Esophagus (tissue), 2 donors: ENCODE measurements around the gene LHB. TPM values are rescaled to one million over a fixed set of nuclear protein-coding genes. Genes with fewer than 3 reads are reported as not detected.
"Not testable (repeated sequence)": the region's sequence is repeated elsewhere in the genome, so short reads cannot be mapped to it uniquely, and the experiment has no call there.

Source experiments
- H3K27ac ChIP-seq, 2 donors: one replicate each; pipeline ENCODE4 v1.5.1; 2013; ENCODE audit warnings: low read depth in 2 of 2, mild to moderate bottlenecking in 2 of 2, inconsistent platforms in 1 of 2, low read length in 1 of 2, moderate library complexity in 1 of 2
- H3K27me3 ChIP-seq, 2 donors: one replicate each; pipeline ENCODE4 v1.6.1; 2013; ENCODE audit warnings: low read length in 2 of 2, control low read depth in 1 of 2, mild to moderate bottlenecking in 1 of 2; ENCODE audit not compliant: insufficient read depth in 2 of 2, control insufficient read depth in 1 of 2
- H3K36me3 ChIP-seq, 2 donors: one replicate each; pipeline ENCODE4 v1.6.1; 2013; ENCODE audit warnings: low read length in 1 of 2; ENCODE audit not compliant: control insufficient read depth in 2 of 2, insufficient read depth in 2 of 2
- H3K4me1 ChIP-seq, 2 donors: one replicate each; pipeline ENCODE4 v1.6.1; 2013; ENCODE audit warnings: low read length in 1 of 2; ENCODE audit not compliant: control insufficient read depth in 2 of 2, insufficient read depth in 2 of 2
- H3K4me3 ChIP-seq, 2 donors: one replicate each; pipeline ENCODE4 v1.5.1; 2013; ENCODE audit warnings: low read length in 2 of 2, mild to moderate bottlenecking in 2 of 2, low read depth in 1 of 2, moderate library complexity in 1 of 2
- H3K9me3 ChIP-seq, 2 donors: one replicate each; pipeline ENCODE4 v1.6.1; 2013; ENCODE audit warnings: mild to moderate bottlenecking in 2 of 2, low read depth in 1 of 2, low read length in 1 of 2, moderate library complexity in 1 of 2; ENCODE audit not compliant: control insufficient read depth in 2 of 2, insufficient read depth in 1 of 2
- WGBS, 2 donors: extraction: QIAGEN DNeasy Blood & Tissue Kit; methylation state at CpG; one replicate each; pipeline ENCODE4 v1.1.7; 2013; 5-methylcytosine and 5-hydroxymethylcytosine counted together
- polyA plus RNA-seq, 2 donors: library from polyadenylated mRNA; stranded (reverse); fragments of 200-250 nt; gene quantifications; one replicate each; pipeline ENCODE4 v1.2.3, GENCODE V29; 2013
- donor health status: healthy with polysubstance abuse.
- donor health status: Bipolar disorder and iron deficiency.

The LHB gene
- polyA plus RNA-seq, 2 donors: 0.29 to 0.45 TPM

DNA sequence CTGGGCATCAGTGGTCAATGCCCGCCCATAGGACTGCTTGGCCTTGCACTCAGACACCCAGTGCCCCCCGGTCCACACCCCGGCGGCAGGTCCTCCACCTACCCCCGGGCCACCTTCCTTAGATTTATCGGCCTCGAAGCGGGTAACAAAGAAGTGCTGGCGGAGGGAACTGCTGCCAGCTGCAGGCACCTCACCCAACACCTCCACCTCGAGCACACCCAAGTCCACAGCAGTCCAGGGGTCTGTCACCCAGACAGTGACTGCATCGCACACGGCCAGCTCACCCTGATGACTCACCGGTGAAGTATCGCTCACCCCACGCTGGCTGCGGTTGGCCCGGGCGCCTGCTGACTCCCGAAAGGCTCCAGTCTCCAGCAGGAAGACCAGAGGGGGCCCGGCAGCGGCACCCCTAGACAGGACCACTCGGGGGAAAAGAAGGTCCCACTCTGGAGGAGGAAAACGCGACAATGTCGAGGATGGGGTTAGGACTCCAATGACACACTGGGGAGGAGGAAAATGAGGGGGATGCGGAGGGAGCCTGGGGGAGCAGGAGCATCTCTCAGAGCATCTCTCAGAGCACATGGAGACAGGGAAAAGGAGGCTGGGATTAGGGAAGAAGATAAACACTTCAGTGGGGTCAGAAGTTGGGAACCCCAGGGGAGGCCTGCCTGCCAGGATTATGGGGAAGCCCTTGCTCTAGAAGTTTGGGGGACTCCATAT lies 21.8 kb upstream of the LHB start:
- H3K27me3 ChIP-seq, H3K27ac ChIP-seq, H3K4me3 ChIP-seq, H3K36me3 ChIP-seq, H3K4me1 ChIP-seq, H3K9me3 ChIP-seq: not testable (repeated sequence)
- WGBS, 2 donors: 76% methylated on average over 26 of the region's 26 CpGs

DNA sequence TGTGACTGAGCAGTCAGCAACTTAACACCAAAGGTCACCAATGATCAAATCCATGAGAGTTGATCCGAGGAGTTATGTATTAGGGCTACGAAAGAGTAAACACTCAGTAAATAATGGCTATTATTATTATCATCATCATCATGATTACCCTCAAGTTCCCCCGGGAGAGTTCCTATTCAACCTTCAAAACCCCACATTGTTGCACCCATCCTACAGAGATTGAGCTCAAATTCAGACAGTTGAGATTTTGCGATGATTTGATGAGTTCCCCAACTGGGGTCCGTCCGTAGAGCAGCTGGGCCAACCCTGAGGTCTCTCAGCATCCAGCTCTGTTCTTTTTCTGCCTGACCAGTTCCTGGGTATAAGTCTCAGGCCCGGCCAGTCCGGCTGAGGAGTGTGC lies 21.2 kb upstream of the LHB start:
- not testable (repeated sequence) for H3K4me3 ChIP-seq, H3K27me3 ChIP-seq, H3K36me3 ChIP-seq, H3K27ac ChIP-seq, H3K4me1 ChIP-seq, H3K9me3 ChIP-seq
- WGBS, 2 donors: 92 to 98% methylated on average over 6 to 8 of the region's 8 CpGs

DNA sequence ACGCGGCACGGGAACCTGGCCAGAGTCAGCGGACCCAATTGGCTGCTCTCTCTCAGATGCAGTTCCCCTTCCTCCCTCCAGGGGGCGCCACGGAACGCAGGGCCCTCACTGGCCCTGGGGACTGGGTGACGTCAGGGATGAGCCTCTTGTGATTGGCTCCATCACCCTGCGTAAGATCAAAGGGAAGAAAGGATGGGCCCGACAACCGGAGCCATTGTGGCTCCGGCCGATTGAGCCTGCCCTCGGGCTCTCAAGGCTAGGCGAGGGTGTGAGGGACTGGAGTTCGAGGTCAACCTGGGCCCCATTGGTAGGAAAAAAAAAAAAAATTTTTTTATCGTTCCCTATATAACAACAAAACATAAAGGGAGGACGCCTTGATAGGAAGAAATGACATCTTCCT lies 19.9 kb upstream of the LHB start, which contains the start of gene CGB1:
Gene CGB1 (minus strand): TSS at position 81 of the 400 bp plus-strand sequence. CDS start 184 bp downstream, outside the sequence.
- whole genome bisulfite sequencing, 2 donors: 50 to 52% methylated on average over 18 of the region's 18 CpGs
- not testable (repeated sequence) for H3K4me3 ChIP-seq, H3K27me3 ChIP-seq, H3K4me1 ChIP-seq, H3K27ac ChIP-seq, H3K36me3 ChIP-seq, H3K9me3 ChIP-seq

DNA sequence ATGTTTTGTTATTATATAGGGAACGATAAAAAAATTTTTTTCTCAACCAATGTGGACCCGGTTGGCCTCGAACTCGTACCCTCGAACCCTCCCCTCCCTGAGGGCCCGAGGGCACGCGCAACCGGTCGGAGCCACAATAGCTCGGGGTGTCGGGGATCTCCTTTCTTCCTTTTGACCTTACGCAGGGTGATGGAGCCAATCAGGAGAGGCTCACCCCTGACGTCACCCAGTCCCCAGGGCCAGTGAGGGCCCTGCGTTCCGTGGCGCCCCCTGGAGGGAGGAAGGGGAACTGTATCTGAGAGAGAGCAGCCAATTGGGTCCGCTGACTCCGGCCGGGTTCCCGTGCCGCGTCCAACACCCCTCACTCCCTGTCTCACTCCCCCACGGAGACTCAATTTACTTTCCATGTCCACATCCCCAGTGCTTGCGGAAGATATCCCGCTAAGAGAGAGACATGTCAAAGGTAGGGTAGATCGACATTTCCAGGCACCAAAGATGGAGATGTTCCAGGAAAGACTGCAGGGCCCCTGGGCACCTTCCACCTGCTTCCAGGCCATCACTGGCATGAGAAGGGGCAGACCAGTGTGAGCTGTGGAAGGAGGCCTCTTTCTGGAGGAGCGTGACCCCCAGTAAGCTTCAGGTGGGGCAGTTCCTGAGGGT lies 14.9 kb upstream of the LHB start, which contains the start of gene CGB2:
Gene CGB2 (plus strand): TSS at position 249 of the 660 bp plus-strand sequence. CDS start 206 bp downstream, at position 455.
- not testable (repeated sequence) for H3K27me3 ChIP-seq, H3K27ac ChIP-seq, H3K36me3 ChIP-seq, H3K4me3 ChIP-seq, H3K4me1 ChIP-seq, H3K9me3 ChIP-seq
- 20 to 34% methylated on average over 25 to 28 of the region's 28 CpGs for WGBS, 2 donors

DNA sequence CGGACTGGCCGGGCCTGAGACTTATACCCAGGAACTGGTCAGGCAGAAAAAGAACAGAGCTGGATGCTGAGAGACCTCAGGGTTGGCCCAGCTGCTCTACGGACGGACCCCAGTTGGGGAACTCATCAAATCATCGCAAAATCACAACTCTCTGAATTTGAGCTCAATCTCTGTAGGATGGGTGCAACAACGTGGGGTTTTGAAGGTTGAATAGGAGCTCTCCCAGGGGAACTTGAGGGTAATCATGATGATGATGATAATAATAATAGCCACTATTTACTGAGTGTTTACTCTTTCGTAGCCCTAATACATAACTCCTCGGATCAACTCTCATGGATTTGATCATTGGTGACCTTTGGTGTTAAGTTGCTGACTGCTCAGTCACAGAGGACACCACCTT lies 13.4 kb upstream of the LHB start:
- H3K4me1 ChIP-seq, H3K4me3 ChIP-seq, H3K27me3 ChIP-seq, H3K9me3 ChIP-seq, H3K27ac ChIP-seq, H3K36me3 ChIP-seq: not testable (repeated sequence)
- 89 to 92% methylated on average over 3 to 5 of the region's 8 CpGs for WGBS, 2 donors

DNA sequence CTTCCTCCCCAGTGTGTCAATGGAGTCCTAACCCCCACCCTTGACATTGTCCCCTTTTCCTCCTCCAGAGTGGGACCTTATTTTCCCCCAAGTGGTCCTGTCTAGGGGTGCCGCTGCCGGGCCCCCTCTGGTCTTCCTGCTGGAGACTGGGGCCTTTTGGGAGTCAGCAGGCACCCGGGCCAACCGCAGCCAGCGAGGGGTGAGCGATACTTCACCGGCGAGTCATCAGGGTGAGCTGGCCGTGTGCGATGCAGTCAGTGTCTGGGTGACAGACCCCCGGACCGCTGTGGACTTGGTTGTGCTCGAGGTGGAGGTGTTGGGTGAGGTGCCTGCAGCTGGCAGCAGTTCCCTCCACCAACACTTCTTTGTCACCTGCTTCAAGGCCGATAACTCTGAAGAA lies 12.9 kb upstream of the LHB start:
- 81 to 83% methylated on average over 12 to 14 of the region's 14 CpGs for WGBS, 2 donors

DNA sequence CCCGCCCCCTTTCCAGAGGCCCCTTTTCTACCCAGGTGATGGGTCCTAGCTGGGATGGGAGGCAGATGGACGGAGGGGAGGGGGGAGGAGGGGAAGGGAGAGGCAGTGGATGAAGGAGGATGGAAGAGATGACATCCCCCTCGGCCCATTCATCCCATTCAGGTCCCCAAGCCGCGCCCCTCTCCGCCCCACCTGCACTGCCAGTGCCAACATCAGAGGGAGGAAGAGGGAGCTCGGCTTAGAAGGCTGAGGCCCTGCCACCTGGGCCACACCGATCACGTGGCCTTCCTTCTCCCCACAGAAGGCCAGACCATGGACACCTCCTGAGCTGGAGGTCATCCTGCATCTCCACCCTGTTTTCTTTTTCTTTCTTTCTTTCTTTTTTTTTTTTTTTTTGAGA lies 11.8 kb upstream of the LHB start:
- not testable (repeated sequence) for H3K27ac ChIP-seq, H3K4me1 ChIP-seq, H3K27me3 ChIP-seq, H3K36me3 ChIP-seq, H3K9me3 ChIP-seq, H3K4me3 ChIP-seq
- WGBS, 2 donors: 75 to 91% methylated on average over 3 to 9 of the region's 9 CpGs

More for the DNA sequence above, 12.9 kb upstream of the LHB start:
- H3K27me3 ChIP-seq, H3K27ac ChIP-seq, H3K9me3 ChIP-seq, H3K4me1 ChIP-seq, H3K4me3 ChIP-seq, H3K36me3 ChIP-seq: not testable (repeated sequence)

DNA sequence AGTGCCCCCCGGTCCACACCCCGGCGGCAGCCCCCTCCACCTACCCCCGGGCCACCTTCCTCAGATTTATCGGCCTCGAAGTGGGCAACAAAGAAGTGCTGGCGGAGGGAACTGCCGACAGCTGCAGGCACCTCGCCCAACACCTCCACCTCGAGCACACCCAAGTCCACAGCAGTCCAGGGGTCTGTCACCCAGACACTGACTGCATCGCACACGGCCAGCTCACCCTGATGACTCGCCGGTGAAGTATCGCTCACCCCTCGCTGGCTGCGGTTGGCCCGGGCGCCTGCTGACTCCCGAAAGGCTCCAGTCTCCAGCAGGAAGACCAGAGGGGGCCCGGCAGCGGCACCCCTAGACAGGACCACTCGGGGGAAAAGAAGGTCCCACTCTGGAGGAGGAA lies 8.7 kb upstream of the LHB start:
- 76 to 81% methylated on average over 23 of the region's 23 CpGs for WGBS, 2 donors
- not testable (repeated sequence) for H3K27ac ChIP-seq, H3K36me3 ChIP-seq, H3K4me3 ChIP-seq, H3K27me3 ChIP-seq, H3K4me1 ChIP-seq, H3K9me3 ChIP-seq

DNA sequence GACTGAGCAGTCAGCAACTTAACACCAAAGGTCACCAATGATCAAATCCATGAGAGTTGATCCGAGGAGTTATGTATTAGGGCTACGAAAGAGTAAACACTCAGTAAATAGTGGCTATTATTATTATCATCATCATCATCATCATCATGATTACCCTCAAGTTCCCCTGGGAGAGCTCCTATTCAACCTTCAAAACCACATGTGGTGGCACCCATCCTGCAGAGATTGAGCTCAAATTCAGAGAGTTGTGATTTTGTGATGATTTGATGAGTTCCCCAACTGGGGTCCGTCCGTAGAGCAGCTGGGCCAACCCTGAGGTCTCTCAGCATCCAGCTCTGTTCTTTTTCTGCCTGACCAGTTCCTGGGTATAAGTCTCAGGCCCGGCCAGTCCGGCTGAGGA lies 8.2 kb upstream of the LHB start:
- not testable (repeated sequence) for H3K9me3 ChIP-seq, H3K27ac ChIP-seq, H3K27me3 ChIP-seq, H3K4me1 ChIP-seq, H3K36me3 ChIP-seq, H3K4me3 ChIP-seq
- 80 to 81% methylated on average over 3 to 4 of the region's 6 CpGs for whole genome bisulfite sequencing, 2 donors

DNA sequence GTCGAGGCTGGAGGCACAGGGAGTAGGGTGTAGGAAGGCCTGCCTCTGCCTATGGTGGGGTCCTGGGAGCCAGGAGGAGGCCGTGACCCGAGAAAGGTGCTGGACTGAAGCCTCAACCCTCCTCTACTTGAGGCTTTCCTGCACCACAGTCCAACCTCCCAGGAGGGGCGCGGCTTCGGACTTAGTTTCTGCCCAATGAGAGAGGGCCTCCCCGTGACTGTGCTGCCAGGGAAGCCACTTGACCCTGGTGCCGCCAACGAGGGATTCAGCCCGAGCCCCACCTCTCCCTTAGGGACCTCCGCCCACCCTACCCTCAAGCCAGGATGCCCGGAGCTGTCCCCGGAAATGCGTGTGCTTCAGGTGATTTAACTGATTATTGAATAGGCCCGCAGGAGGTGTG lies 7.3 kb upstream of the LHB start, which contains the start of gene CGB3:
Gene CGB3 (minus strand): TSS at position 101 of the 400 bp plus-strand sequence. CDS start 362 bp downstream, outside the sequence.
- 61 to 69% methylated on average over 2 to 13 of the region's 15 CpGs for WGBS, 2 donors
- not testable (repeated sequence) for H3K36me3 ChIP-seq, H3K4me1 ChIP-seq, H3K9me3 ChIP-seq, H3K27ac ChIP-seq, H3K4me3 ChIP-seq, H3K27me3 ChIP-seq
